Prostate gland (tissue), 2 donors: ENCODE results near the gene BTBD10. TPM values are rescaled to one million over a fixed set of nuclear protein-coding genes. Genes with fewer than 3 reads are reported as not detected.
"Not testable (repeated sequence)": the region's sequence is repeated elsewhere in the genome, so short reads cannot be mapped to it uniquely, and the experiment has no call there.

Experiments
- DNase-seq: peaks from one replicate; pipeline ENCODE4 v3.0.0-alpha.2; 2019; ENCODE audit warnings: low spot score
- H3K27ac ChIP-seq, 2 donors: fragments of 200-600 bp; sonication (generic); 2 replicates each; pipeline ENCODE4 v1.5.1; 2017 to 2019
- H3K27me3 ChIP-seq: fragments of 200-600 bp; sonication (generic); replicated peaks from 2 replicates; pipeline ENCODE4 v1.5.1; 2019; ENCODE audit not compliant: insufficient read depth
- H3K36me3 ChIP-seq, 2 donors: fragments of 200-600 bp; sonication (generic); 1 replicate in 1 of 2; 2 replicates in 1 of 2; pipeline versions ENCODE4 v1.5.1 to v1.8.1; 2017 to 2019
- H3K4me1 ChIP-seq: fragments of 200-600 bp; sonication (generic); replicated peaks from 2 replicates; pipeline ENCODE4 v1.5.1; 2019
- H3K4me3 ChIP-seq, 2 donors: fragments of 200-600 bp; sonication (generic); 2 replicates each; pipeline ENCODE4 v1.5.1; 2017 to 2019
- H3K9me3 ChIP-seq: fragments of 200-600 bp; sonication (generic); 2 replicates; pipeline ENCODE4 v1.5.1; 2017
- POLR2A ChIP-seq: fragments of 450-650 bp; IDR thresholded peaks from one replicate; pipeline ENCODE4 v1.6.1; 2016; ENCODE audit warnings: antibody characterized with exemption, mild to moderate bottlenecking
- POLR2AphosphoS5 ChIP-seq: sonication (generic); formaldehyde crosslinking; IDR thresholded peaks from one replicate; pipeline ENCODE4 v1.6.1; 2017; ENCODE audit warnings: antibody characterized with exemption
- WGBS: methylation state at CpG from one replicate; pipeline ENCODE4 v1.1.5; 2018; 5-methylcytosine and 5-hydroxymethylcytosine counted together
- intact Hi-C: fragments of 100-400 bp; cut with DNase I; formaldehyde crosslinking; loops from one replicate; pipeline ENCODE4 v1.14.2; 2022
- total RNA-seq, 2 donors: library from RNA; depleted of rRNA; stranded (reverse); fragments of >200 nt; gene quantifications; one replicate each; pipeline ENCODE4 v1.1.0, GENCODE V29; 2016
- TF ChIP-seq, protein P1 (sequence below), 4 experiments: fragments of 200-600 bp in 2 of 4; fragments of 450-650 bp in 2 of 4; sonication (generic) in 2 of 4; IDR thresholded peaks; 1 replicate in 3 of 4; 2 replicates in 1 of 4; pipeline ENCODE4 v1.5.1; 2016 to 2019; ENCODE audit warnings: antibody characterized with exemption in 4 of 4, mild to moderate bottlenecking in 2 of 4, moderate library complexity in 2 of 4

BTBD10 gene
- total RNA-seq, 2 donors from 2014 or later: 21.9 to 31.8 TPM

DNA sequence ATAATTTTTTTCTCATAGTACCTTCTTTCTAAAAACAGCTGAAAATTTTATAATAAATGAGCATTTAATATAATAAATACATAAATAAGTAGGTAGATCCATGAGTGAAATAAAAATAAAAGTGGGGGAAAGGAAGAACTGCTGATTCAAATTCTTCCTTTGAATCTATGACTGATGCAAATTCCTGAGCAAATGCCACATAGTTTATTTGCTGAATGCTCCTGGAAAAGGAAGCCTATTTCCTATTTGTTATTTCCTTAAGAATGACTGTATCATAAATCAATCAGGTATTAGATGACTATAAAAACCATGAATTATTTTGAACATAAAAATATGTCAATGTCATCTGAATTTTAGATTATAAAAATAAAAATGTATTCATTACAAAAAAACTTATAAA is 16.6 kb downstream of the BTBD10 start:
- intact Hi-C loops: no loop called here
- DNase-seq: no peak
- H3K4me3 ChIP-seq: no peak overlapping the region
- TF ChIP-seq POLR2AphosphoS5 (no peak), POLR2A (no peak)
- TF ChIP-seq, protein P1, sequence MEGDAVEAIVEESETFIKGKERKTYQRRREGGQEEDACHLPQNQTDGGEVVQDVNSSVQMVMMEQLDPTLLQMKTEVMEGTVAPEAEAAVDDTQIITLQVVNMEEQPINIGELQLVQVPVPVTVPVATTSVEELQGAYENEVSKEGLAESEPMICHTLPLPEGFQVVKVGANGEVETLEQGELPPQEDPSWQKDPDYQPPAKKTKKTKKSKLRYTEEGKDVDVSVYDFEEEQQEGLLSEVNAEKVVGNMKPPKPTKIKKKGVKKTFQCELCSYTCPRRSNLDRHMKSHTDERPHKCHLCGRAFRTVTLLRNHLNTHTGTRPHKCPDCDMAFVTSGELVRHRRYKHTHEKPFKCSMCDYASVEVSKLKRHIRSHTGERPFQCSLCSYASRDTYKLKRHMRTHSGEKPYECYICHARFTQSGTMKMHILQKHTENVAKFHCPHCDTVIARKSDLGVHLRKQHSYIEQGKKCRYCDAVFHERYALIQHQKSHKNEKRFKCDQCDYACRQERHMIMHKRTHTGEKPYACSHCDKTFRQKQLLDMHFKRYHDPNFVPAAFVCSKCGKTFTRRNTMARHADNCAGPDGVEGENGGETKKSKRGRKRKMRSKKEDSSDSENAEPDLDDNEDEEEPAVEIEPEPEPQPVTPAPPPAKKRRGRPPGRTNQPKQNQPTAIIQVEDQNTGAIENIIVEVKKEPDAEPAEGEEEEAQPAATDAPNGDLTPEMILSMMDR (IDR thresholded peaks at IDR 0.05): no peak
- no peaks in the 10 kb centered on the region for H3K27me3 ChIP-seq
- no peaks in the 10 kb centered on the region for H3K4me1 ChIP-seq
- no peak overlapping the region for H3K27ac ChIP-seq
- H3K9me3 ChIP-seq: no peaks in the 10 kb centered on the region
- H3K36me3 ChIP-seq: no peaks in the 10 kb centered on the region

DNA sequence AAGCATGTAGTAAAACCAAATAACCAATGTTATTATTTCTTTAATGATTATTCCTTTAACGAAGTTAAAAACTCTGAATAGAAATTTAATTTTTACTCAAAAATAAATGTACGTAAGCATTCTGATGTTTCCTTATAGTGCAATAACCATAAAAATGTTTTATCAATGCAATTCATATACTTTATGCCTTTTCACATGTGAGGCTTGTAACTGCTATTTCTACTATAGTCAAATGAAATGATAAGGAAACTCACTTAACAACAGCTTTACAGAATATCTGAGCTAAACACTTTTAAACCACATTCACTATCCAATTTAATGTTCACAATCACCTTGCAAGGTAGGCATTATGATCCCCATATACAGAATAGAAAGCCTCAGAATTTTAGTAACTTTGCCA is 17.4 kb downstream of the BTBD10 start:
- H3K4me3 ChIP-seq: no peak overlapping the region
- intact Hi-C loops: no loop called here
- H3K36me3 ChIP-seq: no peaks in the 10 kb centered on the region
- H3K27ac ChIP-seq: no peak overlapping the region
- WGBS: 97% methylated on average over 2 of the region's 2 CpGs
- no peaks in the 10 kb centered on the region for H3K4me1 ChIP-seq
- TF ChIP-seq, protein P1 (IDR thresholded peaks at IDR 0.05): no peak
- TF ChIP-seq POLR2A (no peak), POLR2AphosphoS5 (no peak)
- H3K27me3 ChIP-seq: no peaks in the 10 kb centered on the region
- no peak for DNase-seq
- no peaks in the 10 kb centered on the region for H3K9me3 ChIP-seq

- H3K27ac ChIP-seq: peak overlapping the region in 1 of 2 donors; percentile 21
- H3K27me3 ChIP-seq: no peaks in the 10 kb centered on the region
- H3K9me3 ChIP-seq: no peaks in the 10 kb centered on the region
- H3K4me3 ChIP-seq: peak overlapping the region in 1 of 2 donors; percentile 1
- intact Hi-C loops: no loop called here
- no peaks in the 10 kb centered on the region for H3K36me3 ChIP-seq
- WGBS: 19% methylated on average over 8 of the region's 8 CpGs
- peak; percentile 64 for TF ChIP-seq POLR2AphosphoS5
- TF ChIP-seq POLR2A: no peak
- DNase-seq: peak; percentile 33
- no peaks in the 10 kb centered on the region for H3K4me1 ChIP-seq
Measured at GRCh38 chr11:13440100-13440855, 22.7 kb downstream of the BTBD10 start.

DNA sequence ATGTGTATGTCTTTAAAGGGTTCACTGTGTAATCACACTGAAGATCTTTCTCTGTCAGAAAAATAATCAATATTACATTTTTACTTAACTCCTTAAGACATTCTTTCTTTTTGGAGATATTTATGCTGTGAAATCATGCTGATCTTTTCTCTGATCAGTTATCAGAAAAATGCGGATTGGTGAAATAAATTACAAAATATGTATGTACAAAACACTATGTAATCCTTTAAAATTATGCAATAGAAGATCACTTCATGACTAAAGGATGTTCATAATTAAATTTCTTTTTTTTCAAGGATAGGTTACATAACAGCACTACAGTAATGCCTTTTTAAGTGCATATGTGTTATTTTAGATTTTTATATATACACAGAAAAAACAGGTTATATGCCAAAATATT is 24.7 kb downstream of the BTBD10 start:
- no peaks in the 10 kb centered on the region for H3K9me3 ChIP-seq
- TF ChIP-seq, protein P1 (IDR thresholded peaks at IDR 0.05): no peak
- TF ChIP-seq POLR2A (no peak), POLR2AphosphoS5 (no peak)
- no peak overlapping the region for H3K4me3 ChIP-seq
- no peaks in the 10 kb centered on the region for H3K36me3 ChIP-seq
- no peak overlapping the region for H3K27ac ChIP-seq
- H3K4me1 ChIP-seq: no peaks in the 10 kb centered on the region
- no peak for DNase-seq
- WGBS: 98% methylated on average over 1 of the region's 1 CpG
- H3K27me3 ChIP-seq: no peaks in the 10 kb centered on the region
- intact Hi-C loops: no loop called here

DNA sequence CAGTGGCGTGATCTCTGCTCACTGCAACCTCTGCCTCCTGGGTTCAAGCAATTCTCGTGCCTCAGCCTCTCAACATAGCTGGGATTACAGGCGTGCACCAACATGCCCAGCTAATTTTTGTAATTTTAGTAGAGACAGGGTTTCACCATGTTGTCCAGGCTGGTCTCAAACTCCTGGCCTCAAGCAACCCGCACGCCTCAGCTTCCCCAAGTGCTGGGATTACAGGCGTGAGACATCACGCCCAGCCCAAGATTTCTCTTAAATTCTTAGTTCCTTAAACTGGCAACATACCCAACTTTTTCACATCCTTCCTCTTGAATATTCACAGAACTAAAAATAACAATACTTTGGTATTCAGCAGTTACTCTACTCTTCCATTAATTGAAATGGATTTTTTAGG is 26.2 kb downstream of the BTBD10 start:
- H3K27ac ChIP-seq, H3K9me3 ChIP-seq, H3K4me1 ChIP-seq, DNase-seq, intact Hi-C loops, H3K36me3 ChIP-seq, H3K4me3 ChIP-seq, H3K27me3 ChIP-seq: not testable (repeated sequence)
- WGBS: 88% methylated on average over 7 of the region's 7 CpGs
